ENCODE measurements around the gene SLC30A10.
"Not testable (repeated sequence)": the region's sequence is repeated elsewhere in the genome, so short reads cannot be mapped to it uniquely, and the experiment has no call there.

The SLC30A10 gene

GRCh38 chr1:219927956-219928790, at the start of gene SLC30A10:
Gene SLC30A10, minus strand, starts transcription at chr1:219928557. Its CDS starts 117 bp downstream, at chr1:219928440.
- DNase-seq = no peak

- no peak for DNase-seq
Observed at GRCh38 chr1:219973213-219973612, 44.9 kb upstream of the SLC30A10 start.

GRCh38 chr1:219967361-219967760, 39.0 kb upstream of the SLC30A10 start:
- DNase-seq = no peak

GRCh38 chr1:219966071-219966349, 37.7 kb upstream of the SLC30A10 start:
- no peak for DNase-seq

GRCh38 chr1:219965285-219966070, 37.1 kb upstream of the SLC30A10 start:
- no peak for DNase-seq

DNA sequence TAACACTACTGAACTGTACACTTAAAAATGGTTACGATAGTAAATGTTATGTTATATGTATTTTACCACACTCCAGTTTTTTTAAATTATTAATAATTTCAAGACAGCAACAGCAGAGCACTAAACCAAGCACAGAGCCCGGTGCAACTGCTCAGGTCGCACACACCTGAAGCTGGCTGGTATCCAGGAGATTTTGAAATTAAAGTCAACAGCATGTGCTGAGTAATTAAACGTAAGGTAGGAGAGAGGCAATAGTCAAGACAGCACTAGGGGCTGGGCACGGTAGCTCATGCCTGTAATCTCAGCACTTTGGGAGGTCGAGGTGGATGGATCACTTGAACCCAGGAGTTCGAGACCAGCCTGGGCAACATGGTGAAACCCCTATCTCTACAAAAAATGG, 35.1 kb upstream of the SLC30A10 start:
- DNase-seq = no peak

DNA sequence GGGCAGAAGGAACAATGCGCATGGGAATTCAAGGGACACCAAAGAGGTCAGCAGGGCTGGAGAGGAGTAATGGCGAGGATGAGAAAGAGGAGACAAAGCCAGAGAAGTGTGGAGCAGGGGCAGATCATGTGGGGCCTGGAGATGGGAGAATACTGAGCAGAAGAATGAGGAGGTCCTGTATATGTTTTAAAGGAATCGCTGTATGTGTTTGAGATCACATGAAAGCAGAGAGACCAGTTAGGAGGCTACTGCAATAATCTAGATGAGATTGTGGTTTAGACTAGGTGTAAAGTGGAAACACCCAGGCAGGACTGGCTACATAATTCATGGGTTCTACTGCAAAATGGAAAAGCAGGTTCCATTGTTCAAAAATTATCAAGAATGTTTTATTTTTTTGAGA, 33.3 kb upstream of the SLC30A10 start:
- no peak for DNase-seq

- DNase-seq = no peak
Observed at GRCh38 chr1:219959540-219960203, 31.3 kb upstream of the SLC30A10 start.

- no peak for DNase-seq
Observed at GRCh38 chr1:219958875-219959417, 30.6 kb upstream of the SLC30A10 start.

GRCh38 chr1:219954736-219955421, 26.5 kb upstream of the SLC30A10 start:
- DNase-seq = no peak

DNA sequence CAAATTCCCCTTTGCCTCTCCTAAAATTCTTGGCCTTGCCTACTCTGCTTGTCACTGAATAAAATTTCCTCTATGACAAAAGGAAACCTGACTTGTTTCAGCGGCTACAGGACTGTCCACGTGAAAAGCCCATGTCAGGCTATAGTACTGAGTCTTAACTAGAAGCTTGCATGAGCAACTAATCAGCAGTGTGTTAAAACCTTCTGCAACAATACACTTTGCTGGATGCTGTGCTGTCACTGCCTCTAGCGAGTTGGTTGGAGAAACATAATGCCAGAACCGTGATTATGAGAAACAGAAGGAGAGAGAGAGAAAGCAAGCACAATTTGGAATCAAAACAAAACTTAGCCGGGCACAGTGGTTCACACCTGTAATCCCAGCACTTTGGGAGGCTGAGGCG, 25.7 kb upstream of the SLC30A10 start:
- no peak for DNase-seq

- DNase-seq = no peak
Observed at GRCh38 chr1:219952361-219952760, 24.0 kb upstream of the SLC30A10 start.

DNA sequence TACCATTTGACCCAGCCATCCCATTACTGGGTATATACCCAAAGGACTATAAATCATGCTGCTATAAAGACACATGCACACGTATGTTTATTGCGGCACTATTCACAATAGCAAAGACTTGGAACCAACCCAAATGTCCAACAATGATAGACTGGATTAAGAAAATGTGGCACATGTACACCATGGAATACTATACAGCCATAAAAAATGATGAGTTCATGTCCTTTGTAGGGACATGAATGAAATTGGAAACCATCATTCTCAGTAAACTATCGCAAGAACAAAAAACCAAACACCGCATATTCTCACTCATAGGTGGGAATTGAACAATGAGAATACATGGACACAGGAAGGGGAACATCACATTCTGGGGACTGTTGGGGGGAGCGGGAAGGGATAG, 20.9 kb upstream of the SLC30A10 start:
- DNase-seq = not testable (repeated sequence)

DNA sequence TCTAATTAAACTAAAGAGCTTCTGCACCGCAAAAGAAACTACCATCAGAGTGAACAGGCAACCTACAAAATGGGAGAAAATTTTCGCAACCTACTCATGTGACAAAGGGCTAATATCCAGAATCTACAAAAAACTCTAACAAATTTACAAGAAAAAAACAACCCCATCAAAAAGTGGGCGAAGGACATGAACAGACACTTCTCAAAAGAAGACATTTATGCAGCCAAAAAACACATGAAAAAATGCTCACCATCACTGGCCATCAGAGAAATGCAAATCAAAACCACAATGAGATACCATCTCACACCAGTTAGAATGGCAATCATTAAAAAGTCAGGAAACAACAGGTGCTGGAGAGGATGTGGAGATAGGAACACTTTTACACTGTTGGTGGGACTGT, 20.4 kb upstream of the SLC30A10 start:
- not testable (repeated sequence) for DNase-seq

- DNase-seq = no peak
Observed at GRCh38 chr1:219945795-219946194, 17.4 kb upstream of the SLC30A10 start.

DNA sequence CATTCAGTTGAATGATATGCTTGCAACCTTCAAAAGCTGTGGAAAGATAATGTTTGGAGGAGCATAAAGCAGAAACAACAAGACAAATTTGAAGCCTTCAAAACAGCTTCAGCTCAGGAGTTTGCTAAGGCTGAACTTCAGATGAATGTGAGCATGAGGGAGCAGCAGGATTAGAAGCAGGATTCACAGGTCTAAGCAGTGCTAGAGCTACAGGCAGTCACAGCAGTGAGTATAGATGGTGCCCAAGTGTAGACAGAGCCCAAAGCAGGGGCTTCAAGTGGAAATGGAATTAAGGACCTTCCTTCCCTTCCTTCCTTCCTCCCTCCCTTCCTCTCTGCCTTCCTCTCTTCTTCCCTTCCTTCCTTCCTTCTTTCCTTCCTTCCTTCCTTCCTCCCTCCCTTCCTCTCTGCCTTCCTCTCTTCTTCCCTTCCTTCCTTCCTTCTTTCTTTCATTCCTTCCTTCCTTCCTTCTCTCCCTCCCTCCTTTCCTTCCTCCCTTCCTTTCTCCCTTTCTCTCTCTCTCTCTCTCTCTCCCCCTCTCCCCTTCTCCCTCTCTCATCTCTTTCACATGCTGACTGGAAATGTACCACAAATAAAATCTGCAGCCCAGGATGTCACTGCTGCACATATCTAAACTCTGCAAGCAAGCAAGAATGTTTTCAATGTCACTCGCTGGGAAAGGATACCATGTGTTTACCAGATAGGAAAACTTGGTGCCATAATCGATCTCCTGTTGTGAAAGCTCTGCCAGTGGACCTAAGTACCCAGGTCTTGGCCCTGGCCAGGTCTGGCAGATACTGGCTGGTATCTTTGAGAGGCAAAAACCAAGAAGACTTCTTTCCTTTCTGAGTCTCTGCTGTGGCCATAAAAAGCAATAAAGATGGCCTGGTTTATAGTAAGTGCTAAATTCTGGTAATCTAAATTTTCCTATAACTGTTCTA, 13.1 kb upstream of the SLC30A10 start:
- DNase-seq = no peak

GRCh38 chr1:219940707-219941106, 12.3 kb upstream of the SLC30A10 start:
- DNase-seq = no peak

- no peak for DNase-seq
Observed at GRCh38 chr1:219938706-219939105, 10.3 kb upstream of the SLC30A10 start.

DNA sequence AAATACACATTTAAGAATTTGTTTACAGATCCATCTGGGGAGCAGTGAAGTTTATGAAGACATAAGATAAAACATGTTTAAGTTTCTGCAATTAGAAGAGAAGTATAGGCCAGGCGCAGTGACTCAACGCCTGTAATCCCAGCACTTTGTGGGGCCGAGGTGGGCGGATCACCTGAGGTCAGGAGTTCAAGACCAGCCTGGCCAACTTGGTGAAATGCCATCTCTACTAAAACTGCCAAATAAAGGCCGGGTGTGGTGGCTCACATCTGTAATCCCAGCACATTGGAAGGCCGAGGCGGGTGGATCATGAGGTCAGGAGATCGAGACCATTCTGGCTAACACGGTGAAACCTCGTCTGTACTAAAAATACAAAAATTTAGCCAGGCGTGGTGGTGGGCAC, 5.4 kb upstream of the SLC30A10 start:
- DNase-seq = not testable (repeated sequence)

DNA sequence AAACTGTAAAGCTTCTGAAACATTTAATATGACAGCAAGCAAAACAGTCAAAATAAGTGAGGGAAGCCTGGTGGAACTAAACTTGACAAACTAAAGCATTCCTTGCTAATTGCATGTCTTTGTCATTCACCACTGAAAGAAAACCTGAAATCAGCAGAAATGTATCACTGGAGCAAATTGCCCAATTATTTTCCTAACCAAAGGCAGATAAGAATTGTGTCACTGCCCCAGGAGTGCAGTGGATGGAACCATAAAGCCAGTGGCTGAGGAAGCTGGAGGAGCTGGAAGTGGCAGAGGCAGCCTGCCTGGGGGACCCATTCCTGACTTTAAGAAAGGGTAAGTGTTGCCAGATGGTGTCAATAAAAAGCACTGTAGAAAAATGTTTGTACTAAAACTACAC, 2.7 kb upstream of the SLC30A10 start:
- DNase-seq = no peak

GRCh38 chr1:219928791-219929118, 398 bp upstream of the SLC30A10 start:
- DNase-seq = no peak
